ENCODE data around the gene CCRL2. TPM values are rescaled to one million over a fixed set of nuclear protein-coding genes. Genes with fewer than 3 reads are reported as not detected.
"Not testable (repeated sequence)": the region's sequence is repeated elsewhere in the genome, so short reads cannot be mapped to it uniquely, and the experiment has no call there.

The CCRL2 gene
- total RNA-seq, 1 donor from 2014 or later: not detected

- Histone ChIP-seq H3K4me2 (no peak overlapping the region), H3K79me2 (ENCODE audit: low read depth) (no peaks in the 10 kb centered on the region), H3K27me3 (no peaks in the 10 kb centered on the region), H3K9me3 (ENCODE audit: low read depth) (peaks cover 7% of the 10 kb centered on the region), H4K20me1 (ENCODE audit: low read depth) (no peaks in the 10 kb centered on the region), H3F3A (ENCODE audit: low read depth) (no peaks in the 10 kb centered on the region), H3K27ac (no peak overlapping the region), H3K4me3 (no peak overlapping the region), H3K4me1 (no peaks in the 10 kb centered on the region), H2AFZ (replicated peaks) (no peak overlapping the region), H3K36me3 (no peaks in the 10 kb centered on the region), H3K9ac (no peak overlapping the region)
- Mint-ChIP-seq H3K4me3 (no peak overlapping the region), H3K36me3 (no peaks in the 10 kb centered on the region), H3K4me1 (peaks cover 3% of the 10 kb centered on the region), H3K27me3 (ENCODE audit: insufficient read depth, low read depth) (peaks cover 10% of the 10 kb centered on the region), H3K9me3 (peaks cover 13% of the 10 kb centered on the region), H3K27ac (no peak overlapping the region)
- no peak for DNase-seq (ENCODE audit: low spot score)
- TF ChIP-seq CTCF (IDR thresholded peaks at IDR 0.05) (no peak), EZH2 (IDR thresholded peaks at IDR 0.05) (no peak)
These were observed 22.6 kb downstream of the CCRL2 start for GRCh38 chr3:46429671-46430070.

GRCh38 chr3:46430879-46431278 lies 23.8 kb downstream of the CCRL2 start:
- not testable (repeated sequence) for H3K27ac Mint-ChIP-seq; H3K79me2 ChIP-seq (ENCODE audit: low read depth); H3K27me3 ChIP-seq; H3K27ac ChIP-seq; H3K27me3 Mint-ChIP-seq (ENCODE audit: insufficient read depth, low read depth); H2AFZ ChIP-seq (replicated peaks); H3K36me3 Mint-ChIP-seq; H3K4me1 ChIP-seq; H3K9me3 ChIP-seq (ENCODE audit: low read depth); H3K4me3 Mint-ChIP-seq; H3K9ac ChIP-seq; H3F3A ChIP-seq (ENCODE audit: low read depth); H3K4me1 Mint-ChIP-seq; H3K4me2 ChIP-seq; H3K4me3 ChIP-seq; DNase-seq (ENCODE audit: low spot score); H4K20me1 ChIP-seq (ENCODE audit: low read depth); H3K36me3 ChIP-seq
- H3K9me3 Mint-ChIP-seq: peaks cover 13% of the 10 kb centered on the region

- H3K4me3 Mint-ChIP-seq: not testable (repeated sequence)
These were observed 24.8 kb downstream of the CCRL2 start for GRCh38 chr3:46431905-46432304.

GRCh38 chr3:46433118-46433517 lies 26.1 kb downstream of the CCRL2 start:
- not testable (repeated sequence) for DNase-seq (ENCODE audit: low spot score); H4K20me1 ChIP-seq (ENCODE audit: low read depth); H3K4me1 ChIP-seq; H3K36me3 Mint-ChIP-seq; H3K27ac Mint-ChIP-seq; H3K4me3 ChIP-seq; H3K36me3 ChIP-seq; H2AFZ ChIP-seq (replicated peaks); H3K9ac ChIP-seq; H3K27me3 Mint-ChIP-seq (ENCODE audit: insufficient read depth, low read depth); H3K27ac ChIP-seq; H3K9me3 ChIP-seq (ENCODE audit: low read depth); H3K4me3 Mint-ChIP-seq; H3K27me3 ChIP-seq; H3K4me2 ChIP-seq; H3K79me2 ChIP-seq (ENCODE audit: low read depth); H3F3A ChIP-seq (ENCODE audit: low read depth); H3K4me1 Mint-ChIP-seq
- H3K9me3 Mint-ChIP-seq: peaks cover 13% of the 10 kb centered on the region

More at GRCh38 chr3:46431905-46432304, 24.8 kb downstream of the CCRL2 start:
- not testable (repeated sequence) for H3K4me3 ChIP-seq; H3K9ac ChIP-seq; H2AFZ ChIP-seq (replicated peaks); H4K20me1 ChIP-seq (ENCODE audit: low read depth); H3K27me3 Mint-ChIP-seq (ENCODE audit: insufficient read depth, low read depth); H3K4me1 ChIP-seq; H3F3A ChIP-seq (ENCODE audit: low read depth); DNase-seq (ENCODE audit: low spot score); H3K27ac ChIP-seq; H3K9me3 ChIP-seq (ENCODE audit: low read depth); H3K4me1 Mint-ChIP-seq; H3K36me3 ChIP-seq; H3K36me3 Mint-ChIP-seq; H3K27me3 ChIP-seq; H3K79me2 ChIP-seq (ENCODE audit: low read depth); H3K4me2 ChIP-seq; H3K27ac Mint-ChIP-seq
- H3K9me3 Mint-ChIP-seq: peaks cover 13% of the 10 kb centered on the region

- H3K27ac ChIP-seq: no peak overlapping the region
- H3K4me3 ChIP-seq: no peak overlapping the region
- H3F3A ChIP-seq (ENCODE audit: low read depth): no peaks in the 10 kb centered on the region
- Mint-ChIP-seq H3K9me3 (peaks cover 13% of the 10 kb centered on the region), H3K27ac (no peak overlapping the region), H3K4me1 (no peaks in the 10 kb centered on the region), H3K4me3 (no peak overlapping the region), H3K36me3 (no peaks in the 10 kb centered on the region), H3K27me3 (ENCODE audit: insufficient read depth, low read depth) (peaks cover 10% of the 10 kb centered on the region)
- no peak overlapping the region for H2AFZ ChIP-seq (replicated peaks)
- H3K79me2 ChIP-seq (ENCODE audit: low read depth): no peaks in the 10 kb centered on the region
- H4K20me1 ChIP-seq (ENCODE audit: low read depth): no peaks in the 10 kb centered on the region
- no peaks in the 10 kb centered on the region for H3K36me3 ChIP-seq
- H3K9ac ChIP-seq: no peak overlapping the region
- H3K4me2 ChIP-seq: no peak overlapping the region
- H3K9me3 ChIP-seq (ENCODE audit: low read depth): peaks cover 7% of the 10 kb centered on the region
- H3K4me1 ChIP-seq: no peaks in the 10 kb centered on the region
- TF ChIP-seq CTCF (IDR thresholded peaks at IDR 0.05) (no peak), EZH2phosphoT487 (IDR thresholded peaks at IDR 0.05) (no peak), EZH2 (IDR thresholded peaks at IDR 0.05) (no peak)
- DNase-seq (ENCODE audit: low spot score): no peak
- H3K27me3 ChIP-seq: no peaks in the 10 kb centered on the region
These were observed 26.8 kb downstream of the CCRL2 start for GRCh38 chr3:46433841-46434240.

Data from neural progenitor cell (in vitro differentiated cells).